ENCODE data around the gene TRDN.

- TF ChIP-seq CTCF (IDR thresholded peaks at IDR 0.05), result no peak
- TF ChIP-seq EP300 (IDR thresholded peaks at IDR 0.05), result no peak
- TF ChIP-seq POLR2AphosphoS5 (IDR thresholded peaks at IDR 0.05), result no peak
Observed at GRCh38 chr6:123323452-123324329, 313.1 kb downstream of the TRDN start.

Measured in sigmoid colon (tissue), 4 donors.